HepG2 (cell line): ENCODE measurements around the gene TMF1. TPM values are rescaled to one million over a fixed set of nuclear protein-coding genes. Genes with fewer than 3 reads are reported as not detected.

Experiments
- ATAC-seq: fragments of 200-7000 bp; cut with Tn5 transposase; 3 replicates; pipeline ENCODE4 v1.9.1; 2020; ENCODE audit warnings: mild to moderate bottlenecking, moderate library complexity
- BruUV-seq: library from RNA; stranded (reverse); fragments of 400-500 nt; replicated peaks from 2 replicates; lab custom pipeline; 2021; lab: Mats Ljungman, UMichigan
- CTCF ChIA-PET: fragments of 300-600 bp; formaldehyde crosslinking; extraction: SDS; loops from one replicate; lab custom pipeline; 2021; ENCODE audit warnings: low total read pairs, inconsistent platforms, low intra/inter-chr PET ratio; lab: Yijun Ruan, JAX
- POLR2A ChIA-PET: fragments of 350-600 bp; sonication (Branson Sonifier 250); formaldehyde crosslinking; loops from one replicate; lab custom pipeline; 2020; ENCODE audit warnings: antibody characterized with exemption, inconsistent platforms; lab: Yijun Ruan, JAX
- DNase-seq: peaks from one replicate; pipeline ENCODE4 v3.0.0-alpha.2; 2015; ENCODE audit warnings: low spot score
- FAIRE-seq: peaks from 3 replicates; lab custom pipeline; 2011; peaks lifted over from hg19 to GRCh38; lab: Jason Lieb, UNC
- H2AFZ ChIP-seq: one replicate; pipeline ENCODE4 v1.6.1; 2011; ENCODE audit warnings: low read length, inconsistent platforms
- H3K27ac ChIP-seq: fragments of 300-600 bp; 3 replicates; pipeline ENCODE4 v1.8.0; 2011; ENCODE audit warnings: mixed run types, mild to moderate bottlenecking, mixed read lengths, low read length, inconsistent platforms; ENCODE audit not compliant: insufficient read depth; ENCODE audit errors: extremely low read length
- H3K27me3 ChIP-seq, 2 experiments: fragments of 200-600 bp in 1 of 2; 2 replicates in 1 of 2; 3 replicates in 1 of 2; pipeline versions ENCODE4 v1.6.0 to v1.8.0; 2011; ENCODE audit warnings: low read length in 2 of 2, mild to moderate bottlenecking in 2 of 2, moderate library complexity in 2 of 2, inconsistent platforms in 1 of 2; ENCODE audit not compliant: insufficient read depth in 2 of 2, control insufficient read depth in 1 of 2
- H3K36me3 ChIP-seq, 2 experiments: fragments of 200-600 bp in 1 of 2; replicated peaks in 1 of 2; 2 replicates in 1 of 2; 3 replicates in 1 of 2; pipeline versions ENCODE4 v1.5.1 to v1.8.0; 2011; ENCODE audit warnings: low read length in 2 of 2, inconsistent platforms in 1 of 2; ENCODE audit not compliant: insufficient read depth in 2 of 2, control insufficient read depth in 1 of 2
- H3K4me1 ChIP-seq: 2 replicates; pipeline ENCODE4 v1.5.1; 2012; ENCODE audit warnings: low read length, inconsistent platforms; ENCODE audit not compliant: insufficient read depth
- H3K4me2 ChIP-seq: 2 replicates; pipeline ENCODE4 v1.6.0; 2011; ENCODE audit warnings: low read depth, low read length, inconsistent platforms
- H3K4me3 ChIP-seq, 3 experiments: fragments of 200-600 bp in 1 of 3; sonication (generic), shearing (Covaris generic) in 1 of 3; replicated peaks in 1 of 3; 2 replicates each; pipeline ENCODE4 v1.5.1; 2011 to 2016; ENCODE audit warnings: low read length in 3 of 3, inconsistent platforms in 2 of 3, low read depth in 2 of 3, mild to moderate bottlenecking in 2 of 3, control low read depth in 1 of 3, mixed read lengths in 1 of 3; ENCODE audit not compliant: insufficient read depth in 1 of 3
- H3K79me2 ChIP-seq: one replicate; pipeline ENCODE4 v1.6.1; 2011; ENCODE audit warnings: low read length, inconsistent platforms; ENCODE audit not compliant: insufficient read depth
- H3K9ac ChIP-seq: 2 replicates; pipeline ENCODE4 v1.6.0; 2011; ENCODE audit warnings: mild to moderate bottlenecking, low read depth, low read length, inconsistent platforms; ENCODE audit not compliant: insufficient read depth
- H3K9me3 ChIP-seq: 2 replicates; pipeline ENCODE4 v1.5.1; 2012; ENCODE audit warnings: mild to moderate bottlenecking, low read length
- H4K20me1 ChIP-seq: 2 replicates; pipeline ENCODE4 v1.6.0; 2011; ENCODE audit warnings: inconsistent platforms, mild to moderate bottlenecking, low read length, moderate library complexity; ENCODE audit not compliant: insufficient read depth
- AGO1 ChIP-seq: fragments of 200-400 bp; formaldehyde crosslinking; IDR thresholded peaks from 2 replicates; pipeline ENCODE4 v1.6.1; 2017; ENCODE audit warnings: mild to moderate bottlenecking, low read depth, low read length, moderate library complexity; ENCODE audit not compliant: poor library complexity, severe bottlenecking
- ESRRA ChIP-seq: sonication (generic); formaldehyde crosslinking; IDR thresholded peaks from 2 replicates; pipeline ENCODE4 v1.5.1; 2020; ENCODE audit warnings: mild to moderate bottlenecking, low read depth, missing genetic modification reagents
- MTA1 ChIP-seq: sonication (generic); formaldehyde crosslinking; IDR thresholded peaks from 2 replicates; pipeline ENCODE4 v1.4.0; 2020; ENCODE audit warnings: missing genetic modification reagents, mild to moderate bottlenecking, borderline replicate concordance
- MXI1 ChIP-seq: IDR thresholded peaks from 3 replicates; pipeline ENCODE4 v1.6.1; 2012; ENCODE audit warnings: low read depth, low read length, inconsistent platforms, borderline replicate concordance
- NCOA1 ChIP-seq: sonication (generic); formaldehyde crosslinking; IDR thresholded peaks from 2 replicates; pipeline ENCODE4 v1.9.0; 2021; ENCODE audit warnings: missing genetic modification reagents
- NCOA5 ChIP-seq: sonication (generic); formaldehyde crosslinking; IDR thresholded peaks from 2 replicates; pipeline ENCODE4 v1.4.0; 2020; ENCODE audit warnings: missing genetic modification reagents
- NFATC3 ChIP-seq: sonication (generic); formaldehyde crosslinking; IDR thresholded peaks from 2 replicates; pipeline ENCODE4 v1.5.1; 2020; ENCODE audit warnings: mild to moderate bottlenecking, missing genetic modification reagents
- NR1H2 ChIP-seq: sonication (generic); formaldehyde crosslinking; IDR thresholded peaks from 2 replicates; pipeline ENCODE4 v1.8.1; 2022; ENCODE audit warnings: low read depth, missing genetic modification reagents, borderline replicate concordance
- RNF2 ChIP-seq: fragments of 450-650 bp; conservative IDR thresholded peaks from 2 replicates; pipeline ENCODE4 v1.6.1; 2016; ENCODE audit warnings: low read depth
- SCMH1 ChIP-seq: sonication (generic); formaldehyde crosslinking; IDR thresholded peaks from 2 replicates; pipeline ENCODE4 v1.9.0; 2021; ENCODE audit warnings: missing genetic modification reagents, mild to moderate bottlenecking, borderline replicate concordance
- ZFP36L2 ChIP-seq: sonication (generic); formaldehyde crosslinking; IDR thresholded peaks from 2 replicates; pipeline ENCODE4 v1.4.0; 2020; ENCODE audit warnings: missing genetic modification reagents
- ZNF558 ChIP-seq: sonication (generic); formaldehyde crosslinking; IDR thresholded peaks from 2 replicates; pipeline ENCODE4 v1.9.0; 2022; ENCODE audit warnings: mild to moderate bottlenecking, missing genetic modification reagents, borderline replicate concordance
- ZNF776 ChIP-seq: sonication (generic); formaldehyde crosslinking; IDR thresholded peaks from 2 replicates; pipeline ENCODE4 v1.4.0; 2020; ENCODE audit warnings: mild to moderate bottlenecking, missing genetic modification reagents
- ZSCAN9 ChIP-seq: IDR thresholded peaks from 2 replicates; pipeline ENCODE4 v1.6.1; 2016; ENCODE audit warnings: borderline replicate concordance
- WGBS: methylation state at CpG from one replicate; pipeline ENCODE4 v1.1.6; 2017; ENCODE audit warnings: low lambda C conversion rate; 5-methylcytosine and 5-hydroxymethylcytosine counted together
- in situ Hi-C: cut with HindIII; loops from 2 replicates; pipeline ENCODE4 v1.10.0; 2017; ENCODE audit warnings: low pct_unique_long_range_greater_than_20kb; ENCODE audit not compliant: extremely low pct_ligation_motif_present
- intact Hi-C: fragments of 100-400 bp; cut with micrococcal nuclease; formaldehyde crosslinking; loops from one replicate; pipeline ENCODE4 v1.10.0; 2022; ENCODE audit not compliant: unreplicated experiment
- polyA plus RNA-seq, 8 experiments: library from polyadenylated mRNA; depleted of rRNA in 3 of 8; stranded (reverse) in 7 of 8; unstranded in 1 of 8; fragments of >200 nt; fragmentation: Illumina TruSeq in 4 of 8; extraction: Trizol in 4 of 8; gene quantifications; 2 replicates each; pipeline versions ENCODE4 v1.2.1 to v1.2.3, GENCODE V29; 2011 to 2016; ENCODE audit warnings: low read depth in 4 of 8, missing spikeins in 1 of 8, mixed read lengths in 1 of 8; ENCODE audit not compliant: insufficient read depth in 1 of 8
- total RNA-seq, 5 experiments: library from RNA; depleted of rRNA; stranded (reverse); fragments of >200 nt; fragmentation: Illumina TruSeq; extraction: Trizol; gene quantifications; 2 replicates each; pipeline ENCODE4 v1.2.3, GENCODE V29; 2016; ENCODE audit warnings: low read depth in 1 of 5
- TF ChIP-seq, protein P1 (sequence below): sonication (generic); formaldehyde crosslinking; IDR thresholded peaks from 2 replicates; pipeline ENCODE4 v1.5.1; 2020; ENCODE audit warnings: missing genetic modification reagents, mild to moderate bottlenecking, borderline replicate concordance

The TMF1 gene
- total and polyA plus RNA-seq, 2 of the 13 experiments (the other 11 are each of a cell fraction or from before 2014, with no cell fraction given), result 12.1 to 38.4 TPM

DNA sequence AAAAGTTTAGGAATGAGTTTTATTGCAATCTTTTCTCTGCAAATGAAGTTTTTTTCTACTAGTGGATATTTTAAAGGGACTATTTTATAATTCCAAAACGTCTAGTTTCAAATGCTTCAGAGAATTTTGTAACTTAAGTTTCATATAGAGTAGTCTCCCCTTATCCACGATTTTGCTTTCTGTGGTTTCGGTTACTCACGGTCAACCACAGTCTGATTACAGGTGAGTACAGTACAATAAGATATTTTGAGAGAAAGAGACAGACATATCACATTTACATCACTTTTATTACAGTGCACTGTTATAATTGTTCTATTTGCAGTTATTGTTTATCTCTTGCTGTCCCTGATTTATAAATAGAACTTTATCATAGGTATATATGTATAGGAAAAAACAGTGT lies 31.3 kb downstream of the TMF1 start (continued):
- TF ChIP-seq ESRRA (CRISPR knock-in tag) (no peak), MXI1 (no peak), NR1H2 (CRISPR knock-in tag) (no peak), ZFP36L2 (CRISPR knock-in tag) (no peak)
- TF ChIP-seq, all 625 proteins: peak for 0

DNA sequence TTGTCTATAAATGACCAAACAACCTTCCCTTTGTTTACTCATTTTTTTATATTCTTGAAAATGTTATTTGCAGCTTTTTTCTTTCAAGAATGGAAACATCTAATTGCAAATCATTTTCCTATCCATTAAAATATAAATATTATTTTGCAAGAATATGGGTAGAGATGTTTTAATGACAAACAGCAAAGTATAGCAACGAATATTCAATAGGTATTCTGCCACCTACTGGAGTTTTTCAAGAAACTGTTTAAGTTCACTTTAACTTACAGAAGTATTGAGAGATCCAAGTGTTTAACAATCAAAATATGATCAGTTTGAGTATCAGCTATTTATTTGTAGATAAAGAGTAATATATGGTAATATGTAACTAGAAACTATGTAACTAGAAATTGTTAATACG lies 31.7 kb downstream of the TMF1 start:
- H3K9ac ChIP-seq, result no peak overlapping the region

More for the DNA sequence above, 31.7 kb downstream of the TMF1 start:
- ChIA-PET POLR2A (no interaction called here), CTCF (no interaction called here)
- TF ChIP-seq ZSCAN9 (no peak), ZNF558 (CRISPR knock-in tag) (no peak), MTA1 (CRISPR knock-in tag) (no peak), RNF2 (no peak), ZNF776 (CRISPR knock-in tag) (no peak), NCOA1 (CRISPR knock-in tag) (no peak), AGO1 (no peak), NFATC3 (CRISPR knock-in tag) (no peak), NCOA5 (CRISPR knock-in tag) (no peak), SCMH1 (CRISPR knock-in tag) (no peak)
- TF ChIP-seq, protein P1, sequence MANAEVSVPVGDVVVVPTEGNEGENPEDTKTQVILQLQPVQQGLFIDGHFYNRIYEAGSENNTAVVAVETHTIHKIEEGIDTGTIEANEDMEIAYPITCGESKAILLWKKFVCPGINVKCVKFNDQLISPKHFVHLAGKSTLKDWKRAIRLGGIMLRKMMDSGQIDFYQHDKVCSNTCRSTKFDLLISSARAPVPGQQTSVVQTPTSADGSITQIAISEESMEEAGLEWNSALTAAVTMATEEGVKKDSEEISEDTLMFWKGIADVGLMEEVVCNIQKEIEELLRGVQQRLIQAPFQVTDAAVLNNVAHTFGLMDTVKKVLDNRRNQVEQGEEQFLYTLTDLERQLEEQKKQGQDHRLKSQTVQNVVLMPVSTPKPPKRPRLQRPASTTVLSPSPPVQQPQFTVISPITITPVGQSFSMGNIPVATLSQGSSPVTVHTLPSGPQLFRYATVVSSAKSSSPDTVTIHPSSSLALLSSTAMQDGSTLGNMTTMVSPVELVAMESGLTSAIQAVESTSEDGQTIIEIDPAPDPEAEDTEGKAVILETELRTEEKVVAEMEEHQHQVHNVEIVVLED (CRISPR knock-in tag), result no peak
- H3K4me1 ChIP-seq, result 0 out of 2 replicates have a peak, but pooled peaks cover 4% of the 10 kb centered on the region
- ATAC-seq, result peak; percentile 35; the same call in 2 of the 3 replicates
- H3K9me3 ChIP-seq, result no peaks in the 10 kb centered on the region
- H4K20me1 ChIP-seq, result no peaks in the 10 kb centered on the region
- no peaks in the 10 kb centered on the region for H3K27me3 ChIP-seq
- in situ Hi-C loops (no loop called here), intact Hi-C loops (no loop called here)
- no peak for DNase-seq
- peaks cover 4 to 15% of the 10 kb centered on the region in 2 experiments; a peak in 4 of 5 replicates for H3K36me3 ChIP-seq
- H3K4me3 ChIP-seq, result no peak overlapping the region
- no peak overlapping the region for H3K27ac ChIP-seq
- H3K4me2 ChIP-seq, result no peak overlapping the region
- no TSS peak for BruUV-seq
- no peak for FAIRE-seq
- H3K79me2 ChIP-seq, result no peaks in the 10 kb centered on the region
- no peak overlapping the region for H2AFZ ChIP-seq
- 68% methylated on average over 2 of the region's 2 CpGs for WGBS
